Testis (tissue), 3 donors: Measurements from ENCODE around the gene CRYBA4. TPM values are rescaled to one million over a fixed set of nuclear protein-coding genes. Genes with fewer than 3 reads are reported as not detected.

Experiments used
- DNase-seq: peaks from one replicate; pipeline ENCODE4 v3.0.0-alpha.2; 2019
- H3K27ac ChIP-seq, 2 donors: fragments of 200-600 bp; sonication (generic); one replicate each; pipeline ENCODE4 v1.5.1; 2019
- H3K27me3 ChIP-seq: fragments of 200-600 bp; sonication (generic); one replicate; pipeline ENCODE4 v1.5.1; 2019
- H3K36me3 ChIP-seq: fragments of 200-600 bp; sonication (generic); one replicate; pipeline ENCODE4 v1.5.1; 2017; ENCODE audit warnings: low read depth; ENCODE audit errors: missing control alignments
- H3K4me1 ChIP-seq: fragments of 200-600 bp; sonication (generic); one replicate; pipeline ENCODE4 v1.5.1; 2019
- H3K4me3 ChIP-seq, 2 donors: fragments of 200-600 bp; sonication (generic); one replicate each; pipeline ENCODE4 v1.5.1; 2017 to 2019
- H3K9me3 ChIP-seq: fragments of 200-600 bp; sonication (generic); one replicate; pipeline ENCODE4 v1.5.1; 2017
- POLR2A ChIP-seq: fragments of 450-650 bp; IDR thresholded peaks from one replicate; pipeline ENCODE4 v1.6.1; 2017; ENCODE audit warnings: antibody characterized with exemption, mild to moderate bottlenecking, moderate library complexity
- WGBS, 2 donors: methylation state at CpG; one replicate each; pipeline ENCODE4 v1.1.5; 2018; 5-methylcytosine and 5-hydroxymethylcytosine counted together
- intact Hi-C: fragments of 100-400 bp; cut with DNase I; formaldehyde crosslinking; loops from one replicate; pipeline ENCODE4 v1.15.1; 2023; ENCODE audit warnings: low total_unique reads
- polyA plus RNA-seq: library from polyadenylated mRNA; stranded (reverse); fragments of 350-450 nt; fragmentation: Illumina TruSeq; extraction: RNeasy Lipid Tissue Mini Kit (QIAGEN cat#74804); gene quantifications from one replicate; pipeline ENCODE4 v1.2.3, GENCODE V29; 2014; ENCODE audit warnings: low read depth, low replicate concordance; ENCODE audit not compliant: insufficient read depth
- total RNA-seq, 2 donors: library from RNA; depleted of rRNA; stranded (reverse); fragments of >200 nt; gene quantifications; one replicate each; pipeline ENCODE4 v1.2.3, GENCODE V29; 2016
- TF ChIP-seq, protein P1 (sequence below), 3 experiments: fragments of 450-650 bp in 2 of 3; fragments of 200-600 bp in 1 of 3; sonication (generic) in 1 of 3; IDR thresholded peaks; one replicate each; pipeline ENCODE4 v1.5.1; 2016 to 2019; ENCODE audit warnings: antibody characterized with exemption in 3 of 3, mild to moderate bottlenecking in 2 of 3, moderate library complexity in 1 of 3

The CRYBA4 gene
- total and polyA plus RNA-seq, 3 donors from 2014 or later, result 0.93 to 2.6 (median 2.3) TPM

DNA sequence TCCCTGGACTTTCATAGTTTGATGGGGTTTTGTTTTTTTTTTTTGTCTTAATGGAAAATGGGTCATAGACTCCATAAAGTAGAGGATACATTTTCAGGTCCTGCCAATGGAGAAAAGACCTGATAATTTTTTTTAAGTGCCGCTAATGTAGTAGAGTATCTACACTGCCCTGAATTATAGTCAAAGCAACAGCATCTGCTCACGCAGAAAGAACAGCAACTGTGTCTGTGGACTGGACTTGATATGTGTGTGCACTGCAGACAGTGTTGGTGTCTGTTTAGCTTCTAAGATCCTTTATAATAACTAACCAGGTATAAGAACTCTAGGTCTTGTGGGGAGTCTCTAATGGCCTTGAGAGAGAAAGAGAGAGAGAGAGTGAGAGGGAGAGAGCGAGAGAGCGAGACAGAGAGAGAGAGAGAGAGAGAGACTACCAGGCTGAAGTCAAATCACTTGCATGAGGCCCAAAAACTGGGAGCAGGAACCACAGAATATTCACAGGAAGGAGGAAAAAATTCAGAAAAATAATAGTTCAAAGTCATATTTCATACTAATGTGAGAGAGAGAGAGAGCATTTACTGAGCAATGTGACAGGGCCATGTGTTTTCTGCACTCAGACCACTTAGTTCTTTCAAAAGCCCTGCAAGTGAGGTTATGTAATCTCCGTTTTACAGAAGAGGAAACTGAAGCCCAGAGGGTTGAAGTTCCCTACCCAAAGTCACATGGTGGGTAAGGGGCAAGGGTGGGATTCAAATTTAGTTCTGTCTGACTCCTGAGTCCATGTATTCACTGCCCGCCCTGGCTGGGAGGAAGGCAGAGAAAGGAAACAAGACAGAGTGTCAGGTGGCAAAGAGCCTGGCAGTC, 27.0 kb downstream of the CRYBA4 start:
- no peaks in the 10 kb centered on the region for H3K36me3 ChIP-seq
- TF ChIP-seq, protein P1, sequence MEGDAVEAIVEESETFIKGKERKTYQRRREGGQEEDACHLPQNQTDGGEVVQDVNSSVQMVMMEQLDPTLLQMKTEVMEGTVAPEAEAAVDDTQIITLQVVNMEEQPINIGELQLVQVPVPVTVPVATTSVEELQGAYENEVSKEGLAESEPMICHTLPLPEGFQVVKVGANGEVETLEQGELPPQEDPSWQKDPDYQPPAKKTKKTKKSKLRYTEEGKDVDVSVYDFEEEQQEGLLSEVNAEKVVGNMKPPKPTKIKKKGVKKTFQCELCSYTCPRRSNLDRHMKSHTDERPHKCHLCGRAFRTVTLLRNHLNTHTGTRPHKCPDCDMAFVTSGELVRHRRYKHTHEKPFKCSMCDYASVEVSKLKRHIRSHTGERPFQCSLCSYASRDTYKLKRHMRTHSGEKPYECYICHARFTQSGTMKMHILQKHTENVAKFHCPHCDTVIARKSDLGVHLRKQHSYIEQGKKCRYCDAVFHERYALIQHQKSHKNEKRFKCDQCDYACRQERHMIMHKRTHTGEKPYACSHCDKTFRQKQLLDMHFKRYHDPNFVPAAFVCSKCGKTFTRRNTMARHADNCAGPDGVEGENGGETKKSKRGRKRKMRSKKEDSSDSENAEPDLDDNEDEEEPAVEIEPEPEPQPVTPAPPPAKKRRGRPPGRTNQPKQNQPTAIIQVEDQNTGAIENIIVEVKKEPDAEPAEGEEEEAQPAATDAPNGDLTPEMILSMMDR (IDR thresholded peaks at IDR 0.05), result no peak
- H3K27me3 ChIP-seq, result no peaks in the 10 kb centered on the region

DNA sequence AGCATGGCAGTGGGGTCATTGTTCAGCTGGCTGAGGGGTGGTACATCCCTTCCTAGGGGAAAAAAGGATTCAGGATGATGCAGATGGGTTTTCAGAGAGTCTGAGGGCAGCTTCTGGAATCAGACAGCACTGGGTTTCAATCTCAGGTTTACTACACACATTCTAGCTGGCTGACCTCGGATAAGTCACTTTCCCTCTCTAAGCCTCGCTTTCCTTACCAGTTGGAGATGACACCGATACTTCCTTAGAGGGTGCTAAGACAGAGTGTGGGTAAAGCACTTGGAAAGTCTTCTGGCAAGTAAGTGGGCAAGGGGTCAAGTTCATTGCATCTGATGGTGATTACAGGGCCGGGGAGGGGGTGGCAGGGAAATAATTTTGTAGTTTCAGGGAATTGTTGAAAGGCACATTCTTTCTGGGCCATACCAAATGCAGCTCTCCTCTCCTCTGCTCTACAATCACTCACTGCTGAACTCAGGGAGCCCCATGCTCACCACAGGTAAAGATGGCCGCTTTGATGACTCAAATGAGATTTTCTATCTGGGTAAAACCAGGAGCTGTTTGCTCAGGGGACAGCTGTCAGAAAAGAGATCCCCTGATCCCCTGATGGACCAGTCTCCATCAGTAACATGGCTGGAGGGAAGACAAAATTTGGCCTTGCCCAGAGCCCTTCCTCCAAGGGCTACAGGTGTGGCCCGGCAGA, 29.1 kb downstream of the CRYBA4 start:
- DNase-seq, result no peak
- no peaks in the 10 kb centered on the region for H3K9me3 ChIP-seq
- H3K27ac ChIP-seq, result no peak overlapping the region
- WGBS, 2 donors, result 84 to 88% methylated on average over 6 of the region's 6 CpGs
- H3K36me3 ChIP-seq, result no peaks in the 10 kb centered on the region
- H3K4me3 ChIP-seq, result no peak overlapping the region
- no peak for TF ChIP-seq POLR2A
- intact Hi-C loops, result no loop called here
- no peaks in the 10 kb centered on the region for H3K4me1 ChIP-seq
- H3K27me3 ChIP-seq, result no peaks in the 10 kb centered on the region

More for the DNA sequence above, 27.0 kb downstream of the CRYBA4 start:
- intact Hi-C loops, result no loop called here
- no peaks in the 10 kb centered on the region for H3K9me3 ChIP-seq
- no peaks in the 10 kb centered on the region for H3K4me1 ChIP-seq
- no peak overlapping the region for H3K27ac ChIP-seq
- DNase-seq, result no peak
- 70 to 72% methylated on average over 6 of the region's 6 CpGs for WGBS, 2 donors
- no peak overlapping the region for H3K4me3 ChIP-seq

DNA sequence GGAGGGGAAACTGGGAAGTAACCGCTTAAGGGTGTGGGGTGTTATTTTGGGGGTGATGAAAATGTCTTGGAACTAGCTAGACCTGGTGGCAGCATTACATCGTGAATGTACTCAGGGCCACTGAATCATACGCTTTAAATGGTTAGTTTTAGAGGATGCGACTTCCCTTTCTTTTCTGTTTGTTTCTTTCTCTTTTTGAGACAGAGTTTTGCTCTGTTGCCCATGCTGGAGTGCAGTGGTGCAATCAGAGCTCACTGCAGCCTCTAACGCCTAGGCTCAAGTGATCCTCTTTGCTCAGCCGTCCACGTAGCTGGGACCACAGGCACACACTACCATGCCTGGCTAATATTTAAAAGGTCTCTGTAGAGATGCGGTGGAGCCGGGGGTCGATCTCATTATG, 30.1 kb downstream of the CRYBA4 start:
- Histone ChIP-seq H3K9me3 (no peaks in the 10 kb centered on the region), H3K4me3 (no peak overlapping the region), H3K4me1 (no peaks in the 10 kb centered on the region), H3K36me3 (no peaks in the 10 kb centered on the region), H3K27ac (no peak overlapping the region), H3K27me3 (no peaks in the 10 kb centered on the region)
- TF ChIP-seq, protein P1 (IDR thresholded peaks at IDR 0.05), result no peak
- TF ChIP-seq POLR2A, result no peak
- intact Hi-C loops, result no loop called here
- DNase-seq, result no peak
- WGBS, 2 donors, result 82 to 93% methylated on average over 10 of the region's 10 CpGs

DNA sequence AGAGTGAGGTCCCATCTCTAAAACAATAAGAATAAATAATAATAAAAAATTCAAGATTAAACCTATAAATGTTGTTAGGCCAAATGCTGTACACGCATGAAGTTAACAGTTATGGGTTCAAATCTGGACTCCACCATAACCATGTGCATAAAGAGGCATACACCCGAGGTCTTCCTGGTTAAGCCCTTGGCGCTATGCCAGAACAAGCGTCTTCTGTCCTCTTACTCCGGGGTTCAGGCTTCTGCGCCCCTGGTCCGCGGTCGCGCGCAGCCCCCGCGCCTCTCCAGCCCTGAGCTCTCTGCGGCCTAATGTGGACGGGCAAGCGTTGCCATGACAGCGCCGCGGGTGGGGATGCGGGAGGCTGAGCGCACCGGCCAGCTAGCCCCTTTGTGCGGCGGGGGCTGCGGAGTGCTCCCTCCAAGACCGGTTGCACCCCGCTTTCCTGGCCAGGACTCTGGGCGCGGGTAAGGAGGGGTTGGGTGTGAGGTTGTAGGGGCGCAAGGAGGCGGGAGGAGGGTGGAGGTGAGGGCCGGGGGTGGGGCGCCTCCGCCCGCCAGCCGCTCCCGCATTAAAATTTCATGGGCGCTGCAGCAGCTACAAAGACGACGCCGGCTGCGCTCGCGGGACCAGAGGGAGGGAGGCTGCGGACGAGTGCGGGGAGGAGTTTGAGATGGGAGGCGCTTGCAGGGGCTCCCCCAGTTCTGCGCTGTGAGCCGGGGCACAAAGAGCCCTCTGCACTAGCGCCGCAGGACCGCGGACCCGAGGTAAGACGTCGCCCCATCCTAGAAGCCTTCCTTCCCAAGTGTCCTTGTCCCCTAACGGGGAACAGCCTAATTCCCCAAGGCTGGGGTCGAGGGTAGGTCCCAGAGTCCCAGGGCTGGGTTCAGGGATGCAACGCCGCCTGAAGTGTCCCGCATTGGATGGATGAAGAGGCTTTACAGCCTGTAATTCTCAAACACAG, 35.4 kb downstream of the CRYBA4 start, which contains the start of gene MIAT:
MIAT (plus strand) TSS at position 698 of the 961 bp plus-strand sequence.
- no peaks in the 10 kb centered on the region for H3K36me3 ChIP-seq
- H3K4me3 ChIP-seq, result peak within 1 kb of the TSS; percentile 19 to 40
- no peaks in the 10 kb centered on the region for H3K9me3 ChIP-seq
- peaks cover 6% of the 10 kb centered on the region for H3K4me1 ChIP-seq
- WGBS, 2 donors, result 3 to 5% methylated on average over 32 to 62 of the region's 62 CpGs
- H3K27me3 ChIP-seq, result no peaks in the 10 kb centered on the region
- H3K27ac ChIP-seq, result no peak within 1 kb of the TSS
- DNase-seq, result no peak
- intact Hi-C loops, result no loop called here
- TF ChIP-seq, protein P1 (IDR thresholded peaks at IDR 0.05), result no peak
- no peak for TF ChIP-seq POLR2A
